NCI-H460 (cell line): ENCODE results near the gene MLXIP. TPM values are rescaled to one million over a fixed set of nuclear protein-coding genes. Genes with fewer than 3 reads are reported as not detected.
"Not testable (repeated sequence)": the region's sequence is repeated elsewhere in the genome, so short reads cannot be mapped to it uniquely, and the experiment has no call there.

ENCODE experiments used
- DNase-seq: peaks from one replicate; pipeline ENCODE4 v3.0.0-alpha.2; 2016; ENCODE audit warnings: low read depth; ENCODE audit errors: extremely low read depth
- polyA plus RNA-seq: library from polyadenylated mRNA; depleted of rRNA; stranded (reverse); fragments of >200 nt; gene quantifications from 2 replicates; pipeline ENCODE4 v1.2.3, GENCODE V29; 2014; cell fraction: nucleus; rRNA removed
- total RNA-seq: library from RNA; depleted of rRNA; stranded (reverse); fragments of >200 nt; shearing (Covaris generic); gene quantifications from 2 replicates; pipeline ENCODE4 v1.2.3, GENCODE V29; 2014; rRNA removed

The MLXIP gene, protein sequence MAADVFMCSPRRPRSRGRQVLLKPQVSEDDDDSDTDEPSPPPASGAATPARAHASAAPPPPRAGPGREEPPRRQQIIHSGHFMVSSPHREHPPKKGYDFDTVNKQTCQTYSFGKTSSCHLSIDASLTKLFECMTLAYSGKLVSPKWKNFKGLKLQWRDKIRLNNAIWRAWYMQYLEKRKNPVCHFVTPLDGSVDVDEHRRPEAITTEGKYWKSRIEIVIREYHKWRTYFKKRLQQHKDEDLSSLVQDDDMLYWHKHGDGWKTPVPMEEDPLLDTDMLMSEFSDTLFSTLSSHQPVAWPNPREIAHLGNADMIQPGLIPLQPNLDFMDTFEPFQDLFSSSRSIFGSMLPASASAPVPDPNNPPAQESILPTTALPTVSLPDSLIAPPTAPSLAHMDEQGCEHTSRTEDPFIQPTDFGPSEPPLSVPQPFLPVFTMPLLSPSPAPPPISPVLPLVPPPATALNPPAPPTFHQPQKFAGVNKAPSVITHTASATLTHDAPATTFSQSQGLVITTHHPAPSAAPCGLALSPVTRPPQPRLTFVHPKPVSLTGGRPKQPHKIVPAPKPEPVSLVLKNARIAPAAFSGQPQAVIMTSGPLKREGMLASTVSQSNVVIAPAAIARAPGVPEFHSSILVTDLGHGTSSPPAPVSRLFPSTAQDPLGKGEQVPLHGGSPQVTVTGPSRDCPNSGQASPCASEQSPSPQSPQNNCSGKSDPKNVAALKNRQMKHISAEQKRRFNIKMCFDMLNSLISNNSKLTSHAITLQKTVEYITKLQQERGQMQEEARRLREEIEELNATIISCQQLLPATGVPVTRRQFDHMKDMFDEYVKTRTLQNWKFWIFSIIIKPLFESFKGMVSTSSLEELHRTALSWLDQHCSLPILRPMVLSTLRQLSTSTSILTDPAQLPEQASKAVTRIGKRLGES
- 8.3 and 8.5 TPM in 2 replicates for total RNA-seq
- 14.1 and 22.9 TPM in 2 replicates for polyA plus RNA-seq

DNA sequence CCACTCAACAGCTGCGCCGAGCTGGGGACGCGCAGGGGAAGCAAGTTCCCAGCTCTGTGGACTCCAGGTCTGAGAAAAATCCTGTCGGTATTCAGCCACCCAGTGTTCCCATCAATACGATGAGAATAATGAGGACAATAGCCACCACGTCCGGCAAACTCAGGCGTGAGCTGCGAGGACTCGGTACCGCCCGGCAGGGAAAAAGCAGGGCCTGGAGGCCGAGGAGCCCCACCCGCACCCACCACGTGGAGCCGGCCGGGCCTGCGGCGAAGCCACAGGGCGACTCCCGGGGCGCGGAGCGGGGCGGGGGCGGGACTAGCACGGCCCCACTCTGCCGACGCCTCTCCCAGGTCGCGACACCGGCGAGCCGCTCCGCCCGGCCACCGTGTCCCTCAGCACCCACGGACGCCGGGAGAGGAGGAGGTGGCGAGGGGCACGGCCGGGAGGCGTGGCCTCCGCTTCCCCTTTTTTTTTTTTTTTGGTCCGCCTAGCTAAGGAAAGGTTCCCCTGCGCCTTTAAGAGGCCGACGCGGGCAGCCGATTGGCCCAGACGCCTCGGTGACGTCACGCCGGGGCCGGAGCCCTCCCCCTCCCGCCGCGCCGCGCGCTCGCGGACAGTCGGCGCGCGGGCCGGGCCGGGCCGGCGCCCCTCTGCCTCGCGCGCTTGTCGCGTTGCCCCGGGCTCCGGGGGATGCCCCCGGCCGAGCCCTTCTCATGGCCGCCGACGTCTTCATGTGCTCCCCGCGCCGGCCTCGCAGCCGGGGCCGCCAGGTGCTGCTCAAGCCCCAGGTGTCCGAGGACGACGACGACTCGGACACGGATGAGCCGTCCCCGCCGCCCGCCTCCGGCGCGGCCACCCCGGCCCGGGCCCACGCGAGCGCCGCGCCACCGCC lies at the start of gene MLXIP:
Gene MLXIP, plus strand, starts transcription at position 616 of the 892 bp plus-strand sequence. Its CDS starts 98 bp downstream, at position 714.
- DNase-seq, result peak; percentile 91

DNA sequence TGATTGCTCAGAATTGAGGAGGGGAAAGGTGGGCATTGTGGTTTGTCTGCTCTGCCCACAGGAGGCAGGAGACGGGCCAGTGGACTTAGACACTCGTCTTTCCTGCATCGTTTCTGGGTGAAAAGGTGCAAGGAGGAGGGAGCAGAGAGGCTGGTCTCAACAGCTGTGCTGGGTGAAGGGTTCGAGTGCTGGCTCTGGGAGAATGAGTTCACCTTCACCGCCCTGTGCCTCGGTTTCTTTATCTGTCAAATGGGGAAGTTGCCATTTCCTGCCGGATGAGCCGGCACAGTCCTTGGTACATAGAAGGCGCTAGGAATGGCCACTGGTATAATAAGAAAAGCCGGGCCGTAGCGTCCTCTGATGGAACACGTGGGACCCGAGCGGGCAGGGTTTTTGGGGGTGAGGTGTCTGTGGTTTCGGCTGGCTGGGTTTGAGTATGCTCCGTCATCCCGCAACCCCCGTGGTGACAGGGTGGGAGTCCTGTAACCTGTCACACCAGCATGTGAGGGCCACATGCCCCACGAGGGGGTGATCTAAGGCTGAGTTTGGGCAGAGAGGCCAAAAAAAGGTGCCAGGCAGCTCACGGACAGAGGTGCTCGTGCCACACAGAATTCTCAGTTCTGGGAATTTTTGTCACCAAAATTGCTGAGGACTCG lies 49.5 kb upstream of the MLXIP start:
- no peak for DNase-seq

DNA sequence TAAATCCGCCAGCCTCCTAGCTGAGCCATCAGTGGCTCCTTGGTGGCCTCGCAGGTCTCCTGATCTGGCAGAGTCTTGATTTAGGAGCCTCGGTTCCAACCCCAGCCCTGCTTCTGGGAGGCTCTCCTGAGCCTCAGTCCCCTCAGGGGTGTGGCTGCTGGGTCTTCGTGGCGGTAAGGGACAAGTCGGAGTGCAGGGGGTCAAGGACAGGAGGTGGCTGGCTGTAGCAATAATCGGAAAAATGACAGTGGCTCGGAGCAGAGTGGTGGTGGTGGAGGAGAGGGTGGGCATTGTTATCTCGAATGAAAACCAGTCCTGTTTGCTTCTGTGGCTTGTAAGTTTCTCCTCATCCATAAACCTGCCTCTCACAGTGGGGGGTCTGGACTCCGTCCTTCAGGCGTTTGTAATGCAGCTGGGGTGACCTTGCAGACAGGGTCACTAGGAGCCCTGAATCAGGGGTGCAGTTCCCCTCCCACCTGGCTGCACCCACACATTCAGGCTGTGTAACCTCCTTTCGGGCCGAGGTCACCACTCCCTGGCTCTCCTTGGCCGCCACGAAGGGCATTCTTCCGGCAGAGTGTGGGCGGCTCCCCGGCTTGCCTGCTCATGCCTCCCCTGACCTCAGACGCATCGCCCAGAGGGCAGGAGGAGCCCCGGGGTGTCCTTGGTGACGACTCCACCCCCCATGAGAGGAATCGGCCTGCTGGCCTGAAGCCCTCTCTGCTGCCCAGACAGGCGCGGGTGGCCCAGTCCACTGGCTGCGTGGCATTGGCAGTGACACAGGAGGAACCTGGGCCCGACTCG lies 48.7 kb upstream of the MLXIP start:
- DNase-seq, result no peak

DNA sequence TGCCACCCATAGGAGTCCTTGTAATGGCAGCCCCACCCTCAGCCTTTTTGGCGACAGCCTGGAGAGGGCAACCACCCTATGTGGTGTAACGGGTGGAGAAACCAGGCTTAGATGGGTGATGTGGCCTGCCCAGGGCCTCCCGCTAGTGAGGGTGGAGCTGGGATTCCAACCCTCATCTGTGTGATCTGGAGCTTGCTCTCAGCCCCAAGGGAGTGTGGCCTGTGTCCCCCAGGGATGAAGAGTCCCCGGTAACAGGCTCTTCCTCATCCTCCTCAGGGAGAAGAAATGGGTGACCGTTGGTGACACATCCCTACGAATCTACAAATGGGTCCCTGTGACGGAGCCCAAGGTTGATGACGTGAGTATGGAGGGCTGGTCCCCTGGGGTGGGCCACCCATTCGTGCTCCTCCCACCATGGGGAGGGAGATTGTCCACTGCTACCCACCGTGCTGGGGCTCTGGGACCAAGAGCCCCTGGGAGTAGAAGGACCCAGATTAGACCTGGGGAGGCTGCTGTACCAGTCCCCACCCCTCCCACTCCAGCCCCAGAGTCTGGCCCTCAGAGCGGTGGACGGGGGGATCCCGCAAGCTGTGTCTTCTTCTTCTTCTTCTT lies 48.0 kb upstream of the MLXIP start:
- no peak for DNase-seq

DNA sequence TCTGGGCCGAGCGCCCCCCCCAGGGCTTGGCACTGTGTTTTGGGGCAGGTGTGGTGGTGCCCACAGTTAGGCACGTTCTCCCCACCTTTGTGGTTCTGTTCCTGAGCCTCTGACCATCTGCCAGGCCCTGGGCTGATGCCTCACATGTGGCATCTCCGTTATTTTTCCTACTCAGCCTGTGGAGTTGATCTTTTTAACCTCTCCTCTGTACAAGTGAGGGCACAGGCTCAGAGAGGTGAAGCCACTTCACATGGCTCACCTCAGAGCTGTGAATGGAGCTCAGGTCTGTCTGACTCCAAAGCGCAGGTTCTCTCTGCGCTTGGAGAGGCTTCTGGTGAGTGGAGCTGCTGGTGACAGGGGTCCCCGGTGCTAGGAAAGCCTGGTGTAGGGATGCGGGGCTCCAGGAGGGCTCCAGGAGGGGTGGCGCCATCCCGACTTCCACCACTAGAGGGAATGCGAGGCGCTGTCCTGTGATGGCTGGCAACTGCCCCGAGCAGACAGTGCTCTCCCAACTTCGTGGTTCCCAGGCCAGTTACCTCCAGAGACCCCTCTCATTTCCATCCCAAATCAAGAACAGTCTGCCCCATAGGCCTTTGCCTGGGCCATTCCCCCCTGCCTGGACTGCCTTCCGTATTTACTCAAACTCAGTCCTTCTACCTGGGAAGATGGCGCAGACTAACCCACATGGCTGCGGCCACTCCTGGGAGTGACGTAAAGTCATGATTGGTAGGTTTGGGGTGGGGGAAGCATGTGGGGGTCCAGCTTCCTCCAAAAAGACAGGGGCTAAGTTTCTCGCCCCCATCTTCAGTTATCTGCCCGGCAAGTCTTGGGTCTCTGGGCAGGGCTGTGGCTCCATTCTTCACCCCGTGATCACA lies 47.0 kb upstream of the MLXIP start:
- no peak for DNase-seq

DNA sequence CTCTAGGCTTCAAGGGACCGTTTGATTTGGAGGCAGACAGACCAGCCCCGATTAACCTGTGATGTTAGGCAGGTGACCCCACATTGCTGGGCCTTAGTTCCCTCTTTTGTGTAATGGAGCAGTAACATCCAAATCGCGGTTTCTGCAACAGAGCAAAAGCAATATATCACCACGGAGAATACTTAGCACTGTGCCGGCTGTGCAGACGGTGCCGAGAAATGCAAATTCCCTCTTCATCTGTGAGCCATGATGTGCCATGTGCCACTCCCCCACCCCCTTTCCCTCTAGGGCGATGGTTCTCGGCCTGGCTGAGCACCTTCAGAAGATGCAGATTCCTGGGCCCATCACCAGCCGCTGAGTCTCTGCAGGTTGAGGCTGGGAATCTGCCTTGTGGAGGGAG lies 46.0 kb upstream of the MLXIP start:
- no peak for DNase-seq

DNA sequence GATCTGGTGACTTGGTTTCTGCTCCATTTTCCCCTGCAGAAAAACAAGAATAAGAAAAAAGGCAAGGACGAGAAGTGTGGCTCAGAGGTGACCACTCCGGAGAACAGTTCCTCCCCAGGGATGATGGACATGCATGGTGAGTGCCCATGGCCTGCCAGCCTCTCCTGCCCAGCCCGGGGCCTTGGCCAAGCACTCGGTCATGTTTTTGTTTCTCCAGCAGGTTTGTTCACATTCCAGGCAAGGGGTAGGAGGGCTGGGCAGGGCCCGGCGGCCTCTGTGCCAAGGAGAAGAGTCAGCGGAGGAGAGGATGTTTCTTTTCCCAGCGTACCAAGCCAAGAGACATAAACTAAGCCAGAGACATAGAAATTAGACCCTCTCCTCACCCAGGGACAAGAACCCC lies 43.3 kb upstream of the MLXIP start:
- DNase-seq, result no peak

DNA sequence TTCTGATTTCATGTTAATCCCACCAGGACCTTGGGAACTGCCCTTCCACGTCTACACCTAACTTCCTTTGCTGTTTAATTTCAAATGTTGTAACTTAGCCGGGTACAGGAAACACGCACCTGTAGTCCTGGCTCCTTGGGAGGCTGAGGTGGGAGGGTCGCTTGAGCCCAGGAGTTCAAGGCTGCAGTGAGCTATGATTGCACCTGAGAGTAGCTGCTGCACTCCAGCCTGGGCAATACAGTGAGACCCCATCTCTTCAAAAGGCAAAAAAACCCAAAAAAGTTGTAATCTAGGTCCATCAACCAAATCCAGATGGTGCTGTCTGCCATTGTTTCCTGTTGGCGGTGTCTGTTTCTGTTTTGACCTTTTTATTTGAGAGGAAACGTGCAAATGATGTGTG lies 42.4 kb upstream of the MLXIP start:
- DNase-seq, result no peak

DNA sequence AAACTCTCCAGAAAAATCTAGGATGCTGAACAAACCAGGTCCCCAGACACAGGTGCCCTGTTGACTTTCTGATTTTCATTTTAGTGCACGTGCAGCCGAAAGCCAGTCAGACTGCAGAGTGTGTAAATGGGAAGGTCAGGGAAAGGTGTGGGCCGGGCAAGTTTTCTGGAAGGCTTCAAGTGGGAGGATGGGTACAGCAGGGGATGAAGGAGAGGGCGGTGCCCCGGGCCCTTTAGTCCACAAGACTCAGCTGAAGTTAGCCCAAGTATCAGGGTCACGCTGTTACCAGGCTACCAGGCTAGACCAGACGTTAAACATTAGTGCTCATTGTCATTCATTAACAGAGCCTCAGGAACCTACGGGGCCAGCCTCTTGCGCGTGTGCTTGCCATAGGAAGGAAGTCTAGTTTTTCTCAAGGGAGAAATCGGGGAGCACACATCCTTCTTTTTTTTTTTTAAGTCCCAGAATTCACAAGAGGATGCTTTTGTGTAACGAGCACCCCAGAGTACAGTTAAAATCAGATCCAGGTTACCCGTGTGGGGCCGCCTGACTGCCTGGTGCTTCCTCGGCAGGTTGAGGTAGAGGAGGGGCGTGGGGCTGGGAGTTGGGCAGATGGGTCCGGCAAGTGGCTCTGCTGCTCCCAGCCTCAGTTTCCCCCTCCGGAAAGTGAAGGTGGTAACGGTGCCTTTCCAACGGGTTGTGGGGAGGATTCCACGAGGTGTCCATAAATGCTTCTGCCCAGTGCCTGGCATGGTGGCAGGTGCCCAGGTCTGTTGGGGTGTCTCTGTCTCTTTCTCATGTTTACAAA lies 37.8 kb upstream of the MLXIP start:
- DNase-seq, result no peak

DNA sequence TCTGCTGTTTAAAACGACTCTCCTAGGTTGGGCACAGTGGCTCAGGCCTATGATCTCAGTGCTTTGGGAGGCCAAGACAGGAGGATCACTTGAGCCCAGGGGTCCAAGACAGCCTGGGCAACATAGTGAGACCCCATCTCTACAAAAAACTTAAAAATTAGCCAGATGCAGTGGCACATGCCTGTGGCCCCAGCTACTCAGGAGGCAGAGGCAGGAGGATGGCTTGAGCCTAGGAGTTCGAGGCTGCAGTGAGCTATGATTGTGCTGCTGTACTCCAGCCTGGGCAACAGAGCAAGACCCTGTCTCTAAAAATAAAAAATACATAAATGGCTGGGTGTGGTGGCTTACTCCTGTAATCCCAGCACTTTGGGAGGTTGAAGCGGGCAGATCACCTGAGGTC lies 37.1 kb upstream of the MLXIP start:
- not testable (repeated sequence) for DNase-seq

DNA sequence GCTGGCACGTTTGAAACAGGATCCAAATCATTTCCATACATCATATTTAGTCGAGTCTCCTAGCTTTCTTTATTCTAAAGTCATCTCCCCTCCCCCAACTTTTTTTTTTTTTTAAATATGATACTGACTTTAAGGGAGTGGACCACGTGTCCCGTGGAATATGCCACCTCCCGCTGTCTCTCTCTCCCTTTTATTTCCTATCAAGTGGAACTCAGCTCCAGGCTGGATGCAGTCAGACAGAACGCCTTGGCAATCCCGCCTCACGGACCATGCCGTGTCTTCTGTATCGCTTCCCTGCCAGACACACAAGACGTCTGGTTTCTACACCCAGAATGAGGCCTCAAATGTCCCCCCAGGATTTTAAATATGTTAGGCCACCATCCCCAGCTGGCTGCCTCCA lies 35.6 kb upstream of the MLXIP start:
- no peak for DNase-seq

DNA sequence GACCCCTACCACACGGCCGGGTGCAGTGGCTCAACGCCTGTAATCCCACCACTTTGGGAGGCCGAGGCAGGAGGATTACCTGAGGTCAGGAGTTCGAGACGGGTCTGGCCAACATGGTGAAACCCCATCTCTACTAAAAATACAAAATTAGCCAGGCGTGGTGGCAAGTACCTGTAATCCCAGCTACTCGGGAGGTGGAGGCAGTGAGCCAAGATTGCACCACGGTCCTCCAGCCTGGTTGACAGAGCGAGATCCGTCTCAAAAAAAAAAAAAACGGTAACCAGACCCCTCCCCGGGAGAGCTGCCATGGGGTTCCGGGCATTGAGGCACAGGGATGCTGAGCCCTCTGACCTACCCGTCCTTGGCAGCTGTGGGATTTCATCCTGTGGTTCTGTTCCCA lies 35.1 kb upstream of the MLXIP start:
- no peak for DNase-seq

DNA sequence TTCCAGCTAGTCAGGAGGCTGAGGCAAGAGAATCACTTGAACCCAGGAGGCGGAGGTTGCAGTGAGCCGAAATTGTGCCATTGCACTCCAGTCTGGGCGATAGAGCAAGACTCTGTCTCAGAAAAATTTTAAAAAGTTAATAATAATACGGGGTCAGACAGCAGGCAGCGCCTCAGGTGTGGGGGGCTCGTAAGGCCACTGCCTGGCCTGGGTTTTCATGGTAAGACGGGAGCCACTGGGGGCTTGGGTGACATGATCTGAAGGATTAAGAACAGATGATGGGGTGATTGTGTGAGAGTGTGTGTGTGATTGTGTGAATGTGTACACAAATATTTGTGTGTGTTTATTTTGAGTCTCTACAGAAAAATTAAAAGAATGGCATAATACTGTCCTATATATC lies 33.3 kb upstream of the MLXIP start:
- DNase-seq, result no peak

DNA sequence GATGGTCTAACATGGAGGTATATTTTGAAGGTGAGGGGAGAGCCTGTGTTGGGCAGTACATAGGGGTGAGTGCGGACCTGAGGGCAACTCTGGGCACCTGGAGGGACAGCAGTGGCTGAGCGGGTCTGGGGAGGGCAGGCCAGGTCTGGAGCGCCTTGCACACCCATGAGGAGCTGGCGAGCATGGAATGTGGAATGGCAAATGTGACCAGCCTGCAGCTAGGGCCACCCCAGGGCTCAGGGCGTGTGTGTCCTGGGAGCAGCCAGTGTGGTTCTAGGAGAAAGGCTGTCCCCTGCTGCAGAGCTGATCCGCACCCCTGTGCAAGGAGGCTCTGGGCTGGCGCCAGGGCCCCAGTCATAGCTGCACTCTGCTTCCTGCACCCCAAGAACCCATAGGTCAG lies 32.4 kb upstream of the MLXIP start:
- DNase-seq, result no peak

DNA sequence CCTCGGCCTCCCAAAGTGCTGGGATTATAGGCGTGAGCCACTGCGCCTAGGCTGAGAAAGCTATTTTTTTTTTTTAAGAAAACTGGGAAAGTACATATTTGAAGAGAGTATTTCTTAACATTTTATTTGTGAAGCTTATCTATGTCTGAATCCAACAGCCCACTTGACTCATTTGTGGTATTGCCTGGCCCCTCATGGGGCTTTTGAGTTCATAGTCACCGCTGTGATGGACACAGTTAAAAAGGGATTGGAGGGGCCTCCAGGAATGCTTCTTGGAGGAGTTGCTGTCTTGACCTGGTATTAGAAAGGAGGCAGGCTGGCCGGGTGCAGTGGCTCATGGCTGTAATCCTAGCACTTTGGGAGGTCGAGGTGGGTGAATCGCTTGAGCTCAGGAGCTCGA lies 30.4 kb upstream of the MLXIP start:
- no peak for DNase-seq

DNA sequence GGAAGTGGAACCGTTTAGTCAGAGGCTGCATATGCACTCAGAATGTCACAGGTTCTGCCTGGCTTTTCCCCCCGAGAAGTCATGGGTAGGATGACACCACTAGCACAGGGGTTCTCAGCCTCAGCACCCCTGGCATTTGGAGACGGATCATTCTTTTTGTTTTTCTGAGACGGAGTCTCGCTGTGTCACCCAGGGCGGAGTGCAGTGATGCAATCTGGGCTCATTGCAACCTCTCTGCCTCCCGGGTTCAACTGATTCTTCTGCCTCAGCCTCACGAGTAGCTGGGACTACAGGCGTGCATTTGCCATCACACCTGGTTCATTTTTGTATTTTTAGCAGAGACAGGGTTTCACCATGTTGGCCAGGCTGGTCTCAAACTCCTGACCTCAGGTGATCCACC lies 28.7 kb upstream of the MLXIP start:
- DNase-seq, result no peak

DNA sequence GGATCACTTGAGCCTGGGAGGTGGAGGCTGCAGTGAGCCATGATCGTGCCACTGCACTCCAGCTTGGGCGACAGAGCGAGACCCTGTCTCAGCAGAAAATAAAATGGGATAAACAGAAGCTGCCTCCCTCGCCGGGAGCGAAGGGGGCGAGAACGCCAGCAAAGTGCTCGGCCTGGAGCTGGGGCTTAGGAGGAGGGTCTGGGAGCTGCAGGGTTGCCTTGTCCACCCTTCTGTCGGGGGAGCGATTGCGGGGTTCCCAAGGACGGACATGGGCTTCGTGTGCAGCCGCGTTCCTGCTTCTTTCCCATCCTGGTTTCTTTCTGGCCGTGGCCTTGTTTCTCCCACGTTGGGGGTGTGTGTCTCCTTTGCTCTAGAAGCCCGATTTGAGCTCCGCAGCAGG lies 27.9 kb upstream of the MLXIP start:
- DNase-seq, result no peak
